Thoracic aorta (tissue), 2 donors: ENCODE data around the gene FCN1. TPM values are rescaled to one million over a fixed set of nuclear protein-coding genes. Genes with fewer than 3 reads are reported as not detected.
"Not testable (repeated sequence)": the region's sequence is repeated elsewhere in the genome, so short reads cannot be mapped to it uniquely, and the experiment has no call there.

Experiments
- ATAC-seq: fragments of 150-250 bp; one replicate; pipeline ENCODE4 v1.8.0; 2017; ENCODE audit warnings: low read depth; ENCODE audit not compliant: insufficient number of reproducible peaks, low FRiP score
- DNase-seq: peaks from one replicate; pipeline ENCODE4 v3.0.0-alpha.2; 2020; ENCODE audit warnings: low spot score
- H3K27ac ChIP-seq, 2 donors: fragments of 200-600 bp; sonication (generic); 1 replicate in 1 of 2; 2 replicates in 1 of 2; pipeline ENCODE4 v1.5.1; 2016; ENCODE audit warnings: mild to moderate bottlenecking in 2 of 2, moderate library complexity in 2 of 2
- H3K27me3 ChIP-seq: fragments of 200-600 bp; sonication (generic); replicated peaks from 2 replicates; pipeline ENCODE4 v1.6.0; 2016; ENCODE audit warnings: mild to moderate bottlenecking; ENCODE audit not compliant: insufficient read depth
- H3K36me3 ChIP-seq: fragments of 200-600 bp; sonication (generic); one replicate; pipeline ENCODE4 v1.5.1; 2016
- H3K4me1 ChIP-seq, 2 donors: fragments of 200-600 bp; sonication (generic); 1 replicate in 1 of 2; 2 replicates in 1 of 2; pipeline versions ENCODE4 v1.5.1 to v1.6.0; 2016; ENCODE audit warnings: low read depth in 2 of 2, mild to moderate bottlenecking in 1 of 2; ENCODE audit not compliant: control insufficient read depth in 1 of 2
- H3K4me3 ChIP-seq: fragments of 200-600 bp; sonication (generic); 2 replicates; pipeline ENCODE4 v1.5.1; 2016; ENCODE audit warnings: mild to moderate bottlenecking
- H3K9me3 ChIP-seq: fragments of 200-600 bp; sonication (generic); 2 replicates; pipeline ENCODE4 v1.5.1; 2016
- total RNA-seq, 2 donors: library from RNA; depleted of rRNA; stranded (reverse); fragments of >200 nt; gene quantifications; one replicate each; pipeline versions ENCODE4 v1.1.0 to v1.2.3, GENCODE V29; 2016
- TF ChIP-seq, protein P1 (sequence below): fragments of 200-600 bp; sonication (generic); IDR thresholded peaks from one replicate; pipeline ENCODE4 v1.5.1; 2019; ENCODE audit warnings: antibody characterized with exemption

FCN1 gene
- total RNA-seq, 2 donors from 2014 or later, result 2.2 to 14.3 TPM

DNA sequence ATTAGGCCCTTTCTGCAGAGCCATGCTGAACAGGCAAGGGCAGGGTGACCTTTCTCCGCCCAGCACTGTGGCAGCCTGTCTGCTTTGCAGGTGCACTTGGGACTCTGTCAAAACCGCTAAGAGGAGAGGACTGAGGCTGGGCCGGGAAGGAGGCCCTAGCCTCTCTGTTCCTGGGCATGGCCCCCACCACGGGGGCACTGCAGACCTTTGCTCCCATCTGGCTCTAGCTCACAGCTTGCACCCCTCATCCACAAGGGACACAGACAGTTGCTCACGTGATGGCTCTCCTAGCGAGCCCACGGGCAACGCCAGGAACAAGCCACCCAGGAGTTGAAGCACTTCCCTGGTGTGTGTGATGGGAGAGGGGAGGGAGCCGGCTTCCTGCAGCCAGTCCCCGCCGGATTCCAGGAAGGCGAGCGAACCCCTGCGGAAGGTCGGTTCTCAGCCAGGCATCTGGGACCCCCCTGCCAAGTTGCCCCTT lies 43.0 kb upstream of the FCN1 start:
- DNase-seq (no peak), ATAC-seq (no peak)
- no peaks in the 10 kb centered on the region for H3K9me3 ChIP-seq
- TF ChIP-seq, protein P1, sequence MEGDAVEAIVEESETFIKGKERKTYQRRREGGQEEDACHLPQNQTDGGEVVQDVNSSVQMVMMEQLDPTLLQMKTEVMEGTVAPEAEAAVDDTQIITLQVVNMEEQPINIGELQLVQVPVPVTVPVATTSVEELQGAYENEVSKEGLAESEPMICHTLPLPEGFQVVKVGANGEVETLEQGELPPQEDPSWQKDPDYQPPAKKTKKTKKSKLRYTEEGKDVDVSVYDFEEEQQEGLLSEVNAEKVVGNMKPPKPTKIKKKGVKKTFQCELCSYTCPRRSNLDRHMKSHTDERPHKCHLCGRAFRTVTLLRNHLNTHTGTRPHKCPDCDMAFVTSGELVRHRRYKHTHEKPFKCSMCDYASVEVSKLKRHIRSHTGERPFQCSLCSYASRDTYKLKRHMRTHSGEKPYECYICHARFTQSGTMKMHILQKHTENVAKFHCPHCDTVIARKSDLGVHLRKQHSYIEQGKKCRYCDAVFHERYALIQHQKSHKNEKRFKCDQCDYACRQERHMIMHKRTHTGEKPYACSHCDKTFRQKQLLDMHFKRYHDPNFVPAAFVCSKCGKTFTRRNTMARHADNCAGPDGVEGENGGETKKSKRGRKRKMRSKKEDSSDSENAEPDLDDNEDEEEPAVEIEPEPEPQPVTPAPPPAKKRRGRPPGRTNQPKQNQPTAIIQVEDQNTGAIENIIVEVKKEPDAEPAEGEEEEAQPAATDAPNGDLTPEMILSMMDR, result no peak
- no peak overlapping the region for H3K4me3 ChIP-seq
- H3K27me3 ChIP-seq, result no peaks in the 10 kb centered on the region
- H3K27ac ChIP-seq, result no peak overlapping the region
- H3K36me3 ChIP-seq, result no peaks in the 10 kb centered on the region
- H3K4me1 ChIP-seq, result no peaks in the 10 kb centered on the region

DNA sequence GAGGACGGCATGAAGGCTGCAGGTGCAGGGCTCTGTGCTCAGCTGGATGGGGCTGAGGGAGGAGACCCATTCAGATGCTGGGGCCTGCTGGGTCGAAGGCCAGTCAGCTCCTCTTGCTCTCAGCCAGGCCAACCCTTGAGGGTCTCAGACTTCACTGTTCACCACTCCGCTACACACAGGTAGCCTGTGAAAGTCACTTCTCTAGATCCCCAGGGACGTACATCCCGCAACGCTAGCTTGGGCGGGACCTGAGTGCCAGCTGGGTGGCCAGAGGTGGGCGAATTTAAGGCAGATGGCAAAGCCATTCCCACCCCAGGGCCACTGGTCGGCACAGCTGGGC lies 42.2 kb upstream of the FCN1 start:
- TF ChIP-seq, protein P1, result no peak
- no peaks in the 10 kb centered on the region for H3K4me1 ChIP-seq
- H3K4me3 ChIP-seq, result no peak overlapping the region
- H3K27me3 ChIP-seq, result no peaks in the 10 kb centered on the region
- DNase-seq (no peak), ATAC-seq (no peak)
- no peak overlapping the region for H3K27ac ChIP-seq
- no peaks in the 10 kb centered on the region for H3K9me3 ChIP-seq
- no peaks in the 10 kb centered on the region for H3K36me3 ChIP-seq

DNA sequence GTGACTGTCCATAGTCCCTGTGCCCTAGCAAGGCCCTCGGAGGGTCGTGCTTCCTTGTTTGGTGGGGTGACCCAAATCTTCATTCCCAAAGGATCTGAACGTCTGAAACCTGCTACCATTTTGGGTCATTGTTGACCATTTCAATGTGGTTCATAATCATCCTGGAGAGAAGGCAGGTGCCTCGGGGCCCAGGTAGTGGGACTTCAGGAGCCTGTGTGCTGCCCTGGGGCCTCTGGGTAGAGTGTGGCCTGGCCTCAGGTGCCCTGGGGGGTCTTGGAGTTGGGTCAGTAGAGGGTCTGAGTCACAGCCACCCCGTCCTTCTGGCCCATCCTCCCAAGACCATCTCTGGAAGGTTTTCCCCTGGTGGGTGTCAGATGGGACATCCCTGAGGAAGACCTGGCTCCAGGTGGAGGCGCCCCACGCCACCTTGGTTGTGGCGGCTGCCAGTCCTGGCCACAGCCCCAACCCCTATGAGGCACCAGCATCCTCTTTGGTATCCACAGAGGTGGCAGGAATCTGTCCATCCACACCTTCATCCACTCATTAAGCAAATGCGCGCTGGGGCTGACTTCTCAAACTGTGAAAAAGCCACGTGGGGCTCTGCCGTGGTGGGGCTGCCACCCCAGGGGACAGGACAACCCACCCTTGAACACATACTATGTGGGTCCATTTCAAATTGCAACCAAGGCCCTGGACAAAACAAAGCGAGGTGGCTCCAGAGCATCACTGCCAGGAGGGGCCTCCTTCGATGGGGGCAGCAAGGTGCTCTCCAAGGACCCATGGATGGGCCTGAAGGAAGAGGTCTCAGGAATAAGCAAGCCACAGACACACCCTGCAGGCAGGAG lies 41.6 kb upstream of the FCN1 start:
- Histone ChIP-seq H3K27ac (no peak overlapping the region), H3K4me3 (no peak overlapping the region), H3K9me3 (no peaks in the 10 kb centered on the region), H3K4me1 (no peaks in the 10 kb centered on the region), H3K36me3 (no peaks in the 10 kb centered on the region), H3K27me3 (no peaks in the 10 kb centered on the region)
- DNase-seq (no peak), ATAC-seq (no peak)
- TF ChIP-seq, protein P1, result no peak

DNA sequence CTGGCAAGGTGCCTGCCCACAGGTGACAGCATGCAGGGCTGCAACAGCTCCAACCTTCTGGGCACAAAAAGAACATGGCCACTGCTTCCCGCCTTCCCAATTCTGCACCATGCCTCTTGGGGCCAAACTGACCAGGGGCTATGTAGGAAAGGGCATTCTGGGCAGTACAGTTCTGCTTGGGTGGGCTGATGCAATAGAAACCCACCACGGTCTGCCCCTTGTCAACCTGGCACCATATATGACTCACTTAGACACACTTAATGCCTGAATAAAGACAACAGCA lies 40.2 kb upstream of the FCN1 start:
- H3K4me1 ChIP-seq, result no peaks in the 10 kb centered on the region
- H3K27ac ChIP-seq, result no peak overlapping the region
- DNase-seq, result no peak
- no peak for ATAC-seq
- TF ChIP-seq, protein P1, result no peak
- H3K27me3 ChIP-seq, result no peaks in the 10 kb centered on the region
- H3K36me3 ChIP-seq, result no peaks in the 10 kb centered on the region
- no peaks in the 10 kb centered on the region for H3K9me3 ChIP-seq
- H3K4me3 ChIP-seq, result no peak overlapping the region

DNA sequence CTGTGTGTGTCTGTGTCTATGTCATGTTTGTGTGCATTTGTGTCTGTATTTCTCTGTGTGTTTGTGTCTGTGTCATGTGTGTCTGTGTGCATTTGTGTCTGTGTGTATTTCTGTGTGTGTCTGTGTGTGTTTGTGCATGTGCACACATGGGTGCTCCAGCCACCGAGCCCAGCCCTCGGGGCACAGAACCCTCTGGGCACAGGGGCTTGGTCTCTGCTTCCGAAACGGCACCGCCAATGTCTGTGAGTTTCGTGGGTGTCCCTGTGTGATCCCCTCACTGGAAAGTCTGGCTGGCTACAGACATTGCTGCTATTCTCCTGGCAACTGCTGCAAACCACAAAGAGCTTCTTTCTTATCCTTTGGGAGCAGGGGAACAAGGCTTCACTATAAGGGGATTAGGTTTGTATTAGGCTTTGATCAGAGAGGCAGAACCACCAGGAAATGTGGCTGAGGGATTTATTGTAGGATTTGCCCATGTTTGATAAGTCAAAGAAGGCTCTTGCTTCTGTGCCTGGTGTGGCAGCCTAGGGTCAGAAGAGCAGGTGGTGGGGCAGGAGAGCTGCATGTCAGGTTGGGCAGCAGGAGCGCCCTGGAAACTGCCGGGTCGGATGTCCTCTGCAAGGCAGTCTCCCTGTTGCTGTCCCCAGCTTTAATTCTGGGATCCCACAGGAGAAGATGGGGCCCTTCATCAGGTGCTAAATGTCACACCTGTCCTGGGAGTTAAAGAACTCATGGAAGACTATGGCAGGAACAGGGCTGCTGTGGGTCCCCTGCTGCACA lies 39.6 kb upstream of the FCN1 start:
- H3K9me3 ChIP-seq, result no peaks in the 10 kb centered on the region
- DNase-seq, result no peak
- H3K36me3 ChIP-seq, result no peaks in the 10 kb centered on the region
- ATAC-seq, result no peak
- no peaks in the 10 kb centered on the region for H3K4me1 ChIP-seq
- H3K27ac ChIP-seq, result no peak overlapping the region
- TF ChIP-seq, protein P1, result no peak
- H3K27me3 ChIP-seq, result no peaks in the 10 kb centered on the region
- H3K4me3 ChIP-seq, result no peak overlapping the region

DNA sequence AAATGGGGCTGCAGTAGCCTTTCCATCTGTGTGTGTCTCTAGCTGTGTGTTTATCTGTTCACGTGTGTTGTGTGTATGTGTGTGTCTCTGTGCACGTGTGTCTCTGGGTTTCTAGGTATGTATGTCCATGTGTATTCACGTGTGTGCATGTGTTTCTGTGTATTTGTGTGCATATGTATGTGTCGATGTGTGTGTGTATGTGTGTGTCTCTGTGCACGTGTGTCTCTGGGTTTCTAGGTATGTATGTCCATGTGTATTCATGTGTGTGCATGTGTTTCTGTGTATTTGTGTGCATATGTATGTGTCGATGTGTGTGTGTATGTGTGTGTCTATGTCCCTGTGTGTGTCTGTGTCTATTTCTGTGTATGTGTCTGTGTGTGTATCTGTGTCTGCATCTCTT lies 38.7 kb upstream of the FCN1 start:
- not testable (repeated sequence) for H3K9me3 ChIP-seq, H3K27me3 ChIP-seq, H3K27ac ChIP-seq, DNase-seq, H3K36me3 ChIP-seq, ATAC-seq, H3K4me1 ChIP-seq, H3K4me3 ChIP-seq
